Trophoblast cell (in vitro differentiated cells and primary cell): ENCODE measurements around the gene KLHL3.
A peak's percentile ranks its signal among the peaks of the same experiment; 100 is the strongest.

Experiments
- DNase-seq, 2 donors: peaks; one replicate each; pipeline ENCODE4 v3.0.0-alpha.2; 2016
- H2AFZ ChIP-seq: 2 replicates; pipeline ENCODE4 v1.6.1; 2013; ENCODE audit warnings: low read length, moderate library complexity, mild to moderate bottlenecking; ENCODE audit not compliant: insufficient read depth, poor library complexity
- H2AK5ac ChIP-seq: 2 replicates; pipeline ENCODE4 v1.6.1; 2013; ENCODE audit warnings: mild to moderate bottlenecking, low read length
- H2BK120ac ChIP-seq: 2 replicates; pipeline ENCODE4 v1.6.1; 2013; ENCODE audit warnings: low read length, mild to moderate bottlenecking, moderate library complexity; ENCODE audit not compliant: insufficient read depth, poor library complexity
- H2BK12ac ChIP-seq: 2 replicates; pipeline ENCODE4 v1.6.1; 2013; ENCODE audit warnings: mild to moderate bottlenecking, low read length, moderate library complexity
- H2BK5ac ChIP-seq: 2 replicates; pipeline ENCODE4 v1.6.1; 2013; ENCODE audit warnings: low read length, low read depth, moderate library complexity, mild to moderate bottlenecking; ENCODE audit not compliant: poor library complexity
- H3K14ac ChIP-seq: 2 replicates; pipeline ENCODE4 v1.6.1; 2013; ENCODE audit warnings: mild to moderate bottlenecking, low read length
- H3K18ac ChIP-seq: 2 replicates; pipeline ENCODE4 v1.6.1; 2013; ENCODE audit warnings: mild to moderate bottlenecking, low read length
- H3K23ac ChIP-seq: 2 replicates; pipeline ENCODE4 v1.6.1; 2013; ENCODE audit warnings: low read length
- H3K27ac ChIP-seq: 2 replicates; pipeline ENCODE4 v1.5.1; 2013; ENCODE audit warnings: low read depth, mild to moderate bottlenecking, inconsistent platforms, low read length, moderate library complexity
- H3K27me3 ChIP-seq: 2 replicates; pipeline ENCODE4 v1.6.1; 2013; ENCODE audit warnings: inconsistent platforms, mild to moderate bottlenecking, low read length, moderate library complexity; ENCODE audit not compliant: insufficient read depth
- H3K36me3 ChIP-seq, 2 experiments: 1 replicate in 1 of 2; 2 replicates in 1 of 2; pipeline ENCODE4 v1.6.1; 2013; ENCODE audit warnings: low read length in 2 of 2, mild to moderate bottlenecking in 2 of 2, moderate library complexity in 1 of 2; ENCODE audit not compliant: insufficient read depth in 2 of 2, control insufficient read depth in 1 of 2
- H3K4ac ChIP-seq: 2 replicates; pipeline ENCODE4 v1.6.1; 2013; ENCODE audit warnings: low read depth, mild to moderate bottlenecking, low read length, moderate library complexity
- H3K4me1 ChIP-seq, 2 experiments: 1 replicate in 1 of 2; 2 replicates in 1 of 2; pipeline ENCODE4 v1.6.1; 2013; ENCODE audit warnings: low read length in 2 of 2, mild to moderate bottlenecking in 2 of 2, moderate library complexity in 1 of 2; ENCODE audit not compliant: insufficient read depth in 2 of 2, control insufficient read depth in 1 of 2
- H3K4me2 ChIP-seq: 2 replicates; pipeline ENCODE4 v1.6.1; 2013; ENCODE audit warnings: inconsistent platforms, mild to moderate bottlenecking, low read length, moderate library complexity
- H3K4me3 ChIP-seq: 2 replicates; pipeline ENCODE4 v1.5.1; 2013; ENCODE audit warnings: mild to moderate bottlenecking, low read depth, low read length, inconsistent platforms
- H3K79me1 ChIP-seq: one replicate; pipeline ENCODE4 v1.6.1; 2013; ENCODE audit warnings: low read length
- H3K79me2 ChIP-seq: 2 replicates; pipeline ENCODE4 v1.6.1; 2013; ENCODE audit warnings: low read length, mild to moderate bottlenecking; ENCODE audit not compliant: control insufficient read depth, insufficient read depth, poor library complexity
- H3K9ac ChIP-seq: 2 replicates; pipeline ENCODE4 v1.6.1; 2013; ENCODE audit warnings: mild to moderate bottlenecking, low read length
- H3K9me3 ChIP-seq: 2 replicates; pipeline ENCODE4 v1.6.1; 2013; ENCODE audit warnings: low read depth, mild to moderate bottlenecking, control low read depth, inconsistent platforms, low read length; ENCODE audit not compliant: insufficient read depth
- H4K12ac ChIP-seq: 2 replicates; pipeline ENCODE4 v1.6.1; 2013; ENCODE audit warnings: low read depth, mild to moderate bottlenecking, low read length, moderate library complexity
- H4K8ac ChIP-seq: 2 replicates; pipeline ENCODE4 v1.6.1; 2013; ENCODE audit warnings: low read depth, mild to moderate bottlenecking, low read length, moderate library complexity
- H4K91ac ChIP-seq: one replicate; pipeline ENCODE4 v1.6.1; 2013; ENCODE audit warnings: low read depth, mild to moderate bottlenecking, low read length, moderate library complexity
- WGBS: extraction: QIAGEN DNeasy Blood & Tissue Kit; methylation state at CpG from one replicate; pipeline ENCODE4 v1.1.7; 2013; ENCODE audit warnings: missing lambda C conversion rate; ENCODE audit not compliant: insufficient read length, insufficient coverage; ENCODE audit errors: extremely low coverage; 5-methylcytosine and 5-hydroxymethylcytosine counted together

The KLHL3 gene

DNA sequence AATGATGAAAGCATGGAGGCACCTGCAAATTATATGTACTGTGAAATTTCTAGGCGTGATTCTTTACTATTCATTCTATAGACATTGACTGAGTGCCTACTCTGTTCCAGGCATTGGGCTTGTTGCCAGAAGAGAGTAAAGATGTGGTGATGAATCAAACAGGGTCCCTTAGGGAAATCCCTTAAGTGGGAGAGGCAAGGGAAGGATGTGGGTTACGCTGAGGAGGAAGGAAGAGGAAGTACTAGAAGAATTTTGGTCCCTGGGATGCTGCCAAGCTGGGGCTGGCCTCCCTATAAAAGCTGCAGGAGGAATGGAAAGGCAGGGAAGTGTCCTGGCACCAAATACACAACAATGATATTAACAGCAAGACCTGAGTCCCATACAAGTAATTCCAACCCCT, 160.0 kb downstream of the KLHL3 start:
- H4K12ac ChIP-seq, result no peak overlapping the region
- H3K4me1 ChIP-seq, result no peaks in the 10 kb centered on the region
- no peak overlapping the region for H3K4me3 ChIP-seq
- no peak overlapping the region for H3K27ac ChIP-seq
- H3K23ac ChIP-seq, result no peak overlapping the region
- H3K79me1 ChIP-seq, result no peaks in the 10 kb centered on the region
- peak in 1 of 2 donors; percentile 3 for DNase-seq
- no peaks in the 10 kb centered on the region for H3K79me2 ChIP-seq
- no peaks in the 10 kb centered on the region for H3K27me3 ChIP-seq
- no peak overlapping the region for H3K18ac ChIP-seq
- H3K36me3 ChIP-seq, result no peaks in the 10 kb centered on the region
- no peak overlapping the region for H4K8ac ChIP-seq
- H3K4me2 ChIP-seq, result no peak overlapping the region
- H2BK5ac ChIP-seq, result no peak overlapping the region
- no peak overlapping the region for H2AK5ac ChIP-seq
- no peaks in the 10 kb centered on the region for H3K9me3 ChIP-seq
- H2BK12ac ChIP-seq, result no peak overlapping the region
- no peak overlapping the region for H2AFZ ChIP-seq
- H2BK120ac ChIP-seq, result no peak overlapping the region
- H4K91ac ChIP-seq, result no peak overlapping the region
- no peak overlapping the region for H3K9ac ChIP-seq
- no peak overlapping the region for H3K4ac ChIP-seq
- H3K14ac ChIP-seq, result no peak overlapping the region
- no CpG with 5 or more reads among the region's 2 CpGs for WGBS

DNA sequence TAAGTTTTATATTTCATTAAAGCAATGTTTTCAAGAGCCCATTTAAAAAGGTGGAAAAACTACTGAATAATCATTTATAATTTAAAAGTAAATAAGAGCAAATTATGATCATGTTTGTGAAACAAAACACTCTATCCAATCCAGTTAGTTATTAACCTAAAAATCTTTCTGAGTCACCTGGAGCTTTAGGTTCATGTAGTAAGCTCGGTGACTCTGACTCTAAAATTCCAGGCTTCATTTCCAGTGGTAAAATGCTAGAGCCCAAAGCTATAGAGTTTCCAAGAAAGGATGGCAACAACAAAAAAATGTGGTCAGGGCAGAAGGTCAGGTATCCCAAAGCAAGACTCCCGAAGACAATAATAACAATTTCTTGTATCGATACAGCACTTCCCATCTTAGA, 160.7 kb downstream of the KLHL3 start:
- DNase-seq, result no peak
- Histone ChIP-seq H3K18ac (no peak overlapping the region), H3K27me3 (no peaks in the 10 kb centered on the region), H2AFZ (no peak overlapping the region), H3K9ac (no peak overlapping the region), H3K79me2 (no peaks in the 10 kb centered on the region), H3K14ac (no peak overlapping the region), H3K4me1 (no peaks in the 10 kb centered on the region), H2BK5ac (no peak overlapping the region), H3K4me3 (no peak overlapping the region), H3K36me3 (no peaks in the 10 kb centered on the region), H3K4ac (no peak overlapping the region), H2BK120ac (no peak overlapping the region), H3K23ac (no peak overlapping the region), H2AK5ac (no peak overlapping the region), H3K79me1 (no peaks in the 10 kb centered on the region), H4K91ac (no peak overlapping the region), H3K27ac (no peak overlapping the region), H3K9me3 (no peaks in the 10 kb centered on the region), H4K8ac (no peak overlapping the region), H4K12ac (no peak overlapping the region), H3K4me2 (no peak overlapping the region), H2BK12ac (no peak overlapping the region)
- WGBS, result no CpG with 5 or more reads among the region's 3 CpGs

- H3K27me3 ChIP-seq, result no peaks in the 10 kb centered on the region
- no peak overlapping the region for H3K23ac ChIP-seq
- no peak overlapping the region for H2AK5ac ChIP-seq
- no peaks in the 10 kb centered on the region for H3K9me3 ChIP-seq
- no peaks in the 10 kb centered on the region for H3K79me2 ChIP-seq
- no peak overlapping the region for H3K4ac ChIP-seq
- no peak overlapping the region for H3K9ac ChIP-seq
- H3K14ac ChIP-seq, result no peak overlapping the region
- H3K4me1 ChIP-seq, result no peaks in the 10 kb centered on the region
- H3K27ac ChIP-seq, result no peak overlapping the region
- no peak overlapping the region for H4K91ac ChIP-seq
- no peak overlapping the region for H2BK12ac ChIP-seq
- no peak overlapping the region for H2BK120ac ChIP-seq
- H2AFZ ChIP-seq, result no peak overlapping the region
- no peak for DNase-seq
- H4K8ac ChIP-seq, result no peak overlapping the region
- no peak overlapping the region for H3K4me2 ChIP-seq
- H3K18ac ChIP-seq, result no peak overlapping the region
- H3K36me3 ChIP-seq, result no peaks in the 10 kb centered on the region
- no peak overlapping the region for H3K4me3 ChIP-seq
- no peaks in the 10 kb centered on the region for H3K79me1 ChIP-seq
- no peak overlapping the region for H2BK5ac ChIP-seq
- no peak overlapping the region for H4K12ac ChIP-seq
- WGBS, result no CpG with 5 or more reads among the region's 2 CpGs
Measured at GRCh38 chr5:137573376-137573775, 162.5 kb downstream of the KLHL3 start.

DNA sequence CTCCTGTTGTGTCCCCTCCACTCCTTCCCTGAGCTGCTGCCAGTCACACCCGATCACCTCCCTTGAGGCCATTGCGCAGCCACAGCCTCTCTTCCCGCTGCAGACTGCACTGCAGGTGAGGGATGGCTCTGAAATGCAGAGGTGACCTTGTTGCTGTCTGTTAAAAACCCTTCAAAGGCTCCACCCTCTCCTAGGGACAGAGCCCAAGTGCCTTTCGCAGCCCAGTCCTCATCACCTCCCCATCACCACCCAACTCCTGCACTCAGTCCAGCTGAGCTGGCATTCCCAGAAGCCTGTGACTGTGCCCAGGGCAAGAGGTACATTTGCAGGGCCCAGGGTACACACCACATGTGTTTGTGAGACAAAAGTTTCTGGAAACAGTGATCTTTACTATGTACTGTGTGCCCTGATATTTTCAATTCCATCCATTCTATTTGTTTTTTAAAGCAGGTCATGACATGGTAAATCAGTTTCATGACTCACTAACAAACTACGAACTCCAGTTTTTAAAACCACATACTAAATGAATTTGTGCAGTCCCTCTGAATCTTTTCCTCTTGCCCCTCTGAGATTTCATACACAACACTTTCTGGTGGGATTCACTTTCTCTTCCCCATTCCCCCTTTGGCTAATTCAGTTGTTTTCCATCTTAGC, 163.7 kb downstream of the KLHL3 start:
- Histone ChIP-seq H4K12ac (no peak overlapping the region), H3K4me3 (peak overlapping the region; percentile 23), H3K14ac (no peak overlapping the region), H2BK120ac (no peak overlapping the region), H3K18ac (no peak overlapping the region), H3K36me3 (no peaks in the 10 kb centered on the region), H4K8ac (no peak overlapping the region), H2BK12ac (no peak overlapping the region), H3K9me3 (no peaks in the 10 kb centered on the region), H3K4ac (no peak overlapping the region), H2AK5ac (no peak overlapping the region), H3K27me3 (no peaks in the 10 kb centered on the region), H4K91ac (no peak overlapping the region), H3K4me2 (no peak overlapping the region), H3K79me2 (no peaks in the 10 kb centered on the region), H2AFZ (no peak overlapping the region), H3K23ac (no peak overlapping the region), H3K79me1 (no peaks in the 10 kb centered on the region), H2BK5ac (no peak overlapping the region), H3K9ac (no peak overlapping the region), H3K4me1 (no peaks in the 10 kb centered on the region), H3K27ac (no peak overlapping the region)
- no CpG with 5 or more reads among the region's 5 CpGs for WGBS
- no peak for DNase-seq
